Stimulated activated CD8-positive, alpha-beta memory T cell treated with anti-CD3 and anti-CD28 coated beads, Interleukin-7, amount 100 ng/mL, for 24 hours (primary cell): ENCODE measurements around the gene JPH3.

Source experiments
- DNase-seq: peaks from one replicate; pipeline ENCODE4 v3.0.0-alpha.2; 2020; ENCODE audit warnings: low read depth

Gene JPH3

DNA sequence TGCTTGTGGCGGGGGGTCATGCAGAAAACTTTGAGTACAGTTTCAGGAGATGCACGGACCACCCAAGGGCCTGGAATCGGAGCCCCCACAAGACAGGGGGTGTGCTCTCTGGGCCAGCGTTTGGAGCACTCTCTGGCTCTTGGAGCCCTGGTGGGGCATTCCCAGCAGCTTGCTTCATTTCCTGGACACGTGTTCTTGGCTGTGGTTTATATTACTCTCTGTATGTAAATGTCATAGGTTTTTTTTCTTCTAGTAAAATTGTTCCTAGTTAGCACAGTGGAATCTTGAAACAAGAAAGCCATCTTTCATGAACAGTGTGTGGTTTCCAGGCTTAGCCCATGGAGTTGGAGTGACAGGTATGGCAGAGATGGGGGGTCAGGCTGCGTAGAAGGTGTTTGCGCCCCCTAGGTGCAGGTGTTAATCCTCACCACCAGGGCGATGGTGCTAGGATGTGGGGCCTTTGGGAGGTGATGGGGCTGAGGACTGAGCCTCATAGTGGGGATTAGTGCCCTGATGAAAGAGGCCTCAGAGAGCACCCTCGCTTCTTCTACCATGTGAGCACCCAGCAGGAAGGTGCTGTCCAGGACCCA, 79.8 kb downstream of the JPH3 start:
- no peak for DNase-seq

DNA sequence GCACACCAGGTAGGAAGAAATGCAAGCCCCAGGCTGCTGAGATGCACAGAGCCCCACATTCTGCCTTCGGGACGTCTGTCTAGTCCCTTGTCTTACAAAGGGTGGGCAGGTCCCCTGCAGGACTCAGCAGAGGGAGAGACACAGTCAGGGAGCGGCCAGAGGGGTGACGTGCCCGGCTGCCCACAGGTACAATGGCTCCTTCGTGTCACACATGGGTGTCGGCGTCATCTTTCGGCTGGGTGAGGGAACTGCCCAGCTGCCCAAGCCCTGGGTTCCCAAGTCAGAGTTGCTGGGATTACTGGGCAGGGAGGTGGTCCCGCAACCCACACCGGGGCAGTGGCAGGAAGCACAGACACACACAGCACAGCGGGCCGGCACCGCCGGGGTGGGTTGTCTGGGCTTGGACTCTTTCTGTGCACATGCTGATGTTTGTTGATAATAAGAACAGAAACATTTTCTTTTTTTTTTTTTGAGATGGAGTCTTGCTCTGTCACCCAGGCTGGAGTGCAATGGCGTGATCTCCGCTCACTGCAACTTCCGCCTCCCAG, 80.6 kb downstream of the JPH3 start:
- no peak for DNase-seq

DNA sequence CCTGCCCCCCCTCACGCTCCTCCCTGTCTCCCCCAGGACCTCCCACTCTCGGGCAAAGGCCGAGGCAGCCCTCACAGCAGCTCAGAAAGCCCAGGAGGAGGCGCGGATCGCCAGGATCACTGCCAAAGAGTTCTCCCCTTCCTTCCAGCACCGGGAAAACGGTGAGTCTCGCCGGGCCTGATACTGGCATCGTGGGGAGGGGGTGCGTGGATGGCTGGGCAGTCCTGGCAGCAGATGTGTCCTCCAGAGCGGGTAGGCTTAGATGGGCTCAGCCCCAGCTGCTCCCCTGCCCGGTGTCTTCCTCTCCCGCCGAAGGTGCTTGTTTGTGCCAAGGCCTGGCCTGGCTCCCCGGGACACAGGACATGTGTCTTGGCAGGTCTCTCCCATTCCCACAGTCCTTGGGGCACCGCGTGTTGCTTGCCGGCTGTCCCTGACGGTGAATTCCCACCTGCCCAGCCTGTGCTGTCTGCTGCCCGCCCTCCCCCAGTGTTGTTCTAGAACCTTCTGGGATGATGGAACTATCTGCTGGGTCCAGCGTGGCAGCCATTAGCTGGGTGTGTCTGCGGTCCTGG, 81.9 kb downstream of the JPH3 start:
- DNase-seq = no peak

DNA sequence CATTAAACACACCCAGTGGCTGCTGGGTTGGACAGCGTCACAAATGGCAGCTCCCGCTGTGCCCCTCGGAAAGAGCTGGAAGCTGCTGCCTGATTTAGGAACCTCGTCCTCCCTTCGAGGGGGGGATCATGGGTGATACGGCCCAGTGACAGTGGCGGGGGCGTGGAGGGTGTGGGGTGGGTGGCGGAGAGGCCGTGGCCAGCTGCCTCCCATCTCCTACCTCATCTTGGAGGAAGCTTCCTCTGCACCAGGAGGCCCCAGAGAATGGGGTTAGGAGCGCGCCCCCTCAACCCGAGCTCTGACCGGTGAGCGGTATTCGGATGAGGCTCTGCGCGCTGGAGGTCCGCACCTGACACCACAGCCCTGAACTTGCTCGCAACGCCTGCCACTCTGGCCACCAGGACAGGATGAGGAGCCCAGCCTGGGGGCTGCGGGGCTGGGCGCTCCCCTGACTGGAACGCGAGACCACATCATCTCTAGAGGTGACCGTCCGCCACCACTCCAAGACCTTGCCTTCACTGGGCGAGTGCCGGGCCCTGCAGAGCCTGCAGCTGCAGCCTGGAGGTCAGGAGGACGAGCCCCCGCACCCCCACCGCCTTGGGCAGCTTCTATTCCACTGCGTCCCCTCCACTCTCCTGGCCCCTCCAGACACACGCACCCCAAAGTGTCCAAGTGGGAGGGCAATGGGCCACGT, 82.5 kb downstream of the JPH3 start:
- DNase-seq = no peak

DNA sequence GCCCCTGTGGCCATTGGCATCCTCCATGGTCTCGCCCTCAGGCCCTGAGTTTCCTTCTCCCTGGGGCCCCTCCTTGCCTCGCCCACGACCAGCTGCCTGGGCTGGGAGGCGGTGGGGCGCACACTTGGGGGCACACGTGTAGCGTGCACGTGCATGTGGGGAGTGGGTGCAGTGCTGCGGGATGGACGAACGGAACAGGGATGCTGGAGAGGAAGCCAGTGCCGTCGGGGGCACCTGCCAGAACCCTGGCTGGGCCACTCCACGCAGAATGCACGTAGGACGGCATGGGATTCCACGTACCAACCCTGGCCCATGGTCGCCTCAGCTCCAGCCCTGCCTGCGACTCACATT, 83.1 kb downstream of the JPH3 start:
- DNase-seq = no peak

DNA sequence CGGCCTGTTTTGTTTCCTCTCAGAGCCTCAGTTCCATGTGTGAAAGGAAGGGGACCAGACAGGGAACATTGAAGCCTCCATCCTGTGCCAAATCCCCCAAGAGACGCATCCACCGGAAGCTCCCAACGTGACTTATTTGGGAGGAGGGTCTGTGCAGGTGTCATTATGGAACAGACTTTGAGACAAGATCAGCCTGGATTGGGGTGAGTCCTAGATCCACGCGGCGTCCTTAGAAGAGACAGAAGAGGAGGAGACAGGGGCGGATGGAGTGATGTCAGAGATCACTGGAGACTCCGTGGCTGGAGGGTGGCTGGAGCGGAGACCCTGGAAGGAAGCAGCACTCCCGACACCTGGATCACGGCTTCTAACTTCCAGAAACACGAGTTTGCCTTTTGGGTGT, 83.5 kb downstream of the JPH3 start:
- no peak for DNase-seq

DNA sequence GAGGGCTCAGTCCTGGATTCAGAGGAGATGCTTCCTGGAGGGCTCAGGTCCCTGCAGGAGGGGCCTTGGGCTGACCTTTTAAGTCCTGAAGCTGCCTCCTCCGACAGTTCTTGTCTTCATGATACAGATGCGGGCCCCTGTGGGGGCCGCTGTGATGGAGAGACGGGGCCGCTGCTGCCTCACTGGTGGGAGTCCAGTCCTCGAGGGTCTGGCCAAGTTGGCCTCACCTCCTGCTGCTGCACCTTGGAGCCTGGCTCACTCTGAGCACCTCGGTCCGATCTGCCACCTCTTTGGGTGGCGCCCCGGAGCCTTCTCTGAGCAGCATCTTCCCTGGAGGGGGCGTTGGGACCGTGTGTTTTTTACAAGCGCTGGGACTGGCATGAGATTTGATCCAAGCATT, 84.4 kb downstream of the JPH3 start:
- DNase-seq = no peak

DNA sequence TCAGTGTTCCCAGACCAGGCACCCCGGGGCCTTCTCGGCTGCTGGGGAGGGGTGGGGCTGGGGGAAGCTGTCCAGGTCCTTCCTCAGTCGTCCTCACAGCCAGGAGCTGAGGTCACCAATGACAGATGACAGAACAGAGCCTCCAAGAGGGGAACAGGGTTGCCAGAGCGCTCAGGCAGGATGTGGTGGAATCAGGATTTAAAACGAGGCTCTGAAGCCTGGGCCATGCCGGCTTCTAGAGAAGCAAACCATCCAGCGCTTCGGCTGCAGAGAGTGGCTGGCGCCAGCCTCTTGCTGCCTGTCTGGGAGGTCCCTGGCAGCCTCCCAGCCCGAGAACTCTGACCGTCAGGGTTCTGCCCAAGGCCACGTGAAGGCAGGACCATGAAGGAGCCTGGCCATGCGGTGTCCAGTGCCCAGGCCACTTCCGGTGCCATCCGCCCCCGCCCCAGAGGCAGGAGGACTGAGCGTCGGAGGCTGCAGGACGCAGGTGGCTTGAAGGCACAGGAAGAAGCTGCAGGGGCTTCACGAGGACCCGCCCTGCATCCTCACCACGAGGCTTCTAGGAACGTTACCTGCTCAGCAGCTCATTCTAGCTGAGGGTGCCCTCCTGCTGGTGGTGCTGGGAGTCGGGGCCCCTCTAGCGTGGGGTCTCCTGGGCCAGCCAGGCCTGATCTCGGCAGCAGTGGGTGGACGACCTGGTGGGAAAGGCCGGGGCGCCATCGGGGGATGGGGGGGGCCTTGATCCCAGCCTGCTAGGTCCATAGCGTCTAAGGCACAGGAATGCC, 85.0 kb downstream of the JPH3 start:
- DNase-seq = no peak

DNA sequence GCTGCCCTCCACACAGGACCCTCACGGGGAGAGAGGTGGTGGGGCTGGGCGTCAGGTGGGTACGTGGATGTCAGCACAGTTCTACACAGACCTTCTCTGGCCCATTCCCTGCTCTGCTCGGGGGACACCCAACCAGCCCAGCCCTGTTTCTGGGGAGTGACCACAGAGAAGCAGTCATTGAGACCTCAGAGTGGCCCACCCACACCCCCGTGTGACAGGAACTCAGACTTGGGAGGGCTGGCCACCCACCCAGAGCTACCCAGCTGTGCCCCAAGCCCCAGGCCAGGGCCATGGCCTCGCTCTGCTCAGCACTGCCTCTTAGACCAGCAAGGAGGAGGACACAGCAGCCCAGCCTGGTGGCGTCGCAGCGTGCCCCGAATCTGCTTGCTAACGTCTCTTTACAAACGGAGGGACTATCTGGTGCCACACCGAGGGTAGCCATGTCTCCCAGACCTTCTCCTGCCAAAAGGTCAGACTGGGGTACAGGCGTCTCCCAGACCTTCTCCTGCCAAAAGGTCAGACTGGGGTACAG, 85.8 kb downstream of the JPH3 start:
- no peak for DNase-seq

DNA sequence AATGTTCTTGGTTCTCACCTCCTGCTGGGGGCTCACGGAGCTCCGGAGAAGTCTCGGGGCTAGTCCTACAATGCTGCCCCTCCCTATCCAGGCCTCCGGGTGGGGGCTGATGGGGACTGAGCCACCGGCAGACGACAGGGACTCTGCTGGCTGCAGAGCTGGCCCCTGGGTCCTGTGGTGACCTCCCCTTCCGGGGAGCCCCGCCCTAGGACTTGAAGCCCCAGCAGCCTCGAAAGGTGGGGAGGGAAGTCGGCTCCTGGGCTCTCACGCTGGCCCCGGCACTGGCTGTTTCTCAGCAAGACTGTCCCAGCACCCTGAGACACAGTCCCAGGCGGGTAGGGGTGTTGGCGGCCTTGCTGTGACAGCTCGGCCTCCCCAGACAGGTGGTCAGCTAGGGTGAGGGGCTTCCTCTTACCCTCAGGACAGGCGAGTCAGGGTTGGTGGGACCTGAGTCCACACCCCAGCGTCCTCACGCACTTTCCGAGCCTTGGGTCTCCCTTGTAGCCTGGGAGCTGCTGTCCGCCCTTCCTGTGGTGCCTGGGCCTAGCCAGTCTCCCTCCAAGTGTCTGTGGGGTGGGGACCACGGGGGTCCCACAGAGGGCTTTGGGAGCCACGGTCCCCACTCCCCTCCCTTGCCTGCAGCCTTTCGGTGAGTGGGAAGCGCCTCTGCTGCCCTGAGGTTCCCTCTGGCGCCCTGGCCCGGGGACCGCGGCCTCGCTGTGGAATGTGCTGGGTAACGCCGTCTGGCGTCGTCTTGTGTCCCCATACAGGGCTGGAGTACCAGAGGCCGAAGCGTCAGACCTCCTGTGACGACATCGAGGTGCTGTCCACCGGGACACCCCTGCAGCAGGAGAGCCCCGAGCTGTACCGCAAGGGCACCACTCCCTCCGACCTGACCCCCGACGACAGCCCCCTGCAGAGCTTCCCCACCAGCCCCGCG, 86.8 kb downstream of the JPH3 start:
- DNase-seq = no peak

DNA sequence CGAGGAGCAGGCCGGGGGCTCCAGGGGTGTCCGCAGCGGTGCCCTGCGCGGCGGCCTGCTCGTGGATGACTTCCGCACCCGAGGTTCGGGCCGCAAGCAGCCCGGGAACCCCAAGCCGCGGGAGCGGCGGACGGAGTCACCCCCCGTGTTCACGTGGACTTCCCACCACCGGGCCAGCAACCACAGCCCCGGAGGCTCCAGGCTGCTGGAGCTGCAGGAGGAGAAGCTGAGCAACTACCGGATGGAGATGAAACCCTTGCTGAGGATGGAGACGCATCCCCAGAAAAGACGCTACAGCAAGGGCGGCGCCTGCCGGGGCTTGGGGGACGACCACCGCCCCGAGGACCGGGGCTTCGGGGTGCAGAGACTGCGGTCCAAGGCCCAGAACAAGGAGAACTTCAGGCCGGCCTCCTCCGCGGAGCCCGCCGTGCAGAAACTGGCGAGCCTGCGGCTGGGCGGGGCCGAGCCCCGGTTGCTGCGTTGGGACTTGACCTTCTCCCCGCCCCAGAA, 87.7 kb downstream of the JPH3 start:
- DNase-seq = no peak

DNA sequence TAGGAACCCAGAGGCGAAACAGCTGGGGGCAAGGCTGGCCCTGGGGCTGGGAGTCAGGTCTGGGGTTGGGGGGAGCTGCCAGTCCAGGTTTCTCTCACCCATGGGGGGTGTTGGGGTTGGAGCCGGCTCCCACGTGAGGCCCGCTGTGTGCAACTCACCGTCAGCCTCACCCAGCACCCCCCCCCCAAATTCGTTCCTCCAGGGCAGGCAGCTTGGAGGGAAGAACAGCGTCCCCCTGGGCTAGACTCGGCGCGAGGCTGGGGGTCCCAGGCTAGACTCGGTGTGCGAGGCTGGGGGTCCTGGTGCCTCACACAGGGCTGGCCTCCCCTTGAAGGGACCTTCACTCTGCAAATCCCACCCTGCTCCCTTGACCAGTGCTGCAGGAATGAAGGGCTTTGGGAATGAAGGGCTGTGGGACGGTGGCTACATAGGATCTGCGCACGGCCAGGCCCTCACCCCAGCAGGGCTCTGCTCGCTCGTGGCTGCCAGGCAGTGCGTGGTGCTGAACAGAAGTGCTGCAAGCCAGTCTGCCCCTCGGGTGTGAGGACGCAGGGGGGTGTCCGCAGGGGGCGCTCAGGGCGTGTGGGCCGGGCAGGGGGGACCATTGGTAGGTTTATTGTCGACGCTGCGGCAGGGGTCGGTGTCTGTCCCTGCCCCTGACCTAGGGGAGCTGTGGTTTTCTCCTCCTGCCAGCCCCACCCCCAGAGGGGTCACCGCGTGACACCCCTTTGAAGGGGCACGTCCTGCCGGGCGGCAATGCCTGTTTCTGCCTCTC, 88.8 kb downstream of the JPH3 start:
- DNase-seq = no peak

DNA sequence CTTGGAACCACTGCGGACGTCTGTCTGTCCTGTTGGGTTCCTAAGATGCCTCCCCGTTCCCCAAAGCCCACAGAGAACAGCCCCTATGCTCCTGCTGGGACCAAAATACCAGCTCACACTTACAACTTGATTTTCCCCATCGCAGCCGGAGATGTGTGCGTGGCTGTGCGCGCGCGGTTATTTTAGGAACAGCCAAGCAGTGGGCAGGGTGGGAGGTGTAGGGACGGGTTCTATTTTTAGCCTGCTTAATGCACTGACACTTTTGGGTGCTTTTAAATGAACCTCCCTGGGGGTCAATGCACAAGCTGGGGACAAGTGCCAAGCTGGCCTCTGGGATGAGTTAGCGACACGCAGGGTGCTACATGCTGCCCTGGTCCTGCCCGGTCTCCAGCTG, 89.4 kb downstream of the JPH3 start:
- no peak for DNase-seq

DNA sequence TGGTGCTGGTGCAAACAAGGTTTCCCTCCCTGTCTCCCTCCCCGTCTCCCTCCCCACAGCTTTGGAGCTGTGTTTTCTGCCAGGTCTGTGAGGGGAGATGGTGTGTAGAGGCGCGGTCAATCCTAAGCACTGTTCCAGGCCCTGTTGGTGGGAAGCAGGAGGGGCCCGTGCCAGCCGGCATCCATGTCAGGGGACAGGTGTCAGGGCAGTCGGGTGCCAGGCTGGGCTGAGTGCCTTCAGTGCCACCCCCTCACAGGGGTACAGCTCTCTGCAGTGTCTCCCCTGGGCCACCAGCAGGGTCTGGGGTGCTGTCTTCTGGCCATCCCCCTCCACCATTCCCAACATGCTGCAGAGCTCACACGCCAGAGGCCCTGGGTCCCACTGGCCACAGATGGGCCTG, 89.9 kb downstream of the JPH3 start:
- no peak for DNase-seq

DNA sequence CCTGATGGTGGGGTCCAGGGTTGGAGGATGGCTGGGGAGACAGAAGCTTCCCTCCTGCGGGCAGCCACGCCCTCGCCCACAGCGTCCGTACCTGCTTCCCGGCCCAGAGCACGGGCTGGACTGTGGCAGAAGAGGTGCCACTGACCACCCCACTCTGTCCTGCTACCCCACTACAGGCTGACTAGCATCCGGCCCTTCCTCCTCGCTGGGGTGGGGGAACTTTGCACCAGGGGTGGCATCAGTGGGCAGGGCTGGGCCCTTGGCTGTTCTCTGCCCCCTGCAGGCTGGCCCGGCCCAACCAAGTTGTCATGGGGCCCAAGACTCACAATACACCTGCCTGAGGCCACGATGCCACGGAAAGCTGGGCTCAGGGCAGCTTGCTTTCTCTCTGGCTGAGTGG, 90.4 kb downstream of the JPH3 start:
- no peak for DNase-seq

DNA sequence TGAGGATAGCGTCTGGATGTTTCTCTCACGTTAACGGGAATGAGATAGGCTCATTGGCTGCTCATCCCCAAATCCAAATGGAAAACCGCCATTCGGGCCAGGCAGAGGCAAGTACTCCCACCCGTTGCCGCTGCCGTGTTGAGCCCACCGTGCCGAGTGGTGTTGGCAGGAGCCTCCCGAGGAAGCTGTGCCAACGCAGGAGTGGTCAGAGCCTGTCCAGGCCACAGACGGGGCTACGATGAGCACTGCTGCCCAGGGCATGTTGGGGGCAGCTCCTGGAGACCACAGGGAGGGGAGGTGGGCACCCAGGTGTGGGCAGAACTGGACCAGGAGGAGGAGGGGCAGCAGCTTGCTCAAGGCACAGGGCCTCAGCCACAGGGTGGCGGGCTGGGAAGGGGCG, 91.5 kb downstream of the JPH3 start:
- no peak for DNase-seq

DNA sequence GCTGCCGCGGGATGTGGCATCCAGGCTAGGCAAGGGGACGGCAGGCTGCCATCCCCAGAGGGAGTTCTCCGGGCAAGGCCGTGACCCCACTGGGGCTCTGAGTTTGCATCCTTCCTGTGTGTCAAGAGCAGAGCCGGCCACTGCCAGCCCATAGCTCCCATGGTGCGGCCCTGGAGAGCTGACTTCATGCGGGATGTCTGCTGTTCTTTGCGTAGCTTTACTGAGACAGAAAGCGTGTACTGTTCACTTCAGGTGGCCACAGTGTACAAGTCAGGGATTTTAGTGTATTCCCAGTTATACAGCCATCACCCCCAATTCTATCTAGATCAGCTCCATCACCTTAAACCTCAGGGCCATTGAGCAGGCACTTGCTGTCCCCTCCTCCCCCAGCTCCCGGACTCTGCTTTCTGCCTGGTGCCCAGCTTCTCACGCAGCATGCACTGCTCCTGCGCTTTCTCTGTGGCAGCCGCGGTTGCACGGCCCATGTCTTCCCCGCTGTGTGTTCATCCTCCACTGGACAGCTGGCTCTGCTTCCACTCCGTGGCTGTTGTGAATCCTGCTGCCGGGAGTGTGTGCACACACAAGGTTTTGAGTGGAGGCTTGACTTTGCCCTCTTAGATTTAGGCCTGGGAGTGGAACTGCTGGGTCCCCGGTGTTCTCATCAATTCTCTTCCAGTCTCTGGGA, 92.3 kb downstream of the JPH3 start:
- no peak for DNase-seq

DNA sequence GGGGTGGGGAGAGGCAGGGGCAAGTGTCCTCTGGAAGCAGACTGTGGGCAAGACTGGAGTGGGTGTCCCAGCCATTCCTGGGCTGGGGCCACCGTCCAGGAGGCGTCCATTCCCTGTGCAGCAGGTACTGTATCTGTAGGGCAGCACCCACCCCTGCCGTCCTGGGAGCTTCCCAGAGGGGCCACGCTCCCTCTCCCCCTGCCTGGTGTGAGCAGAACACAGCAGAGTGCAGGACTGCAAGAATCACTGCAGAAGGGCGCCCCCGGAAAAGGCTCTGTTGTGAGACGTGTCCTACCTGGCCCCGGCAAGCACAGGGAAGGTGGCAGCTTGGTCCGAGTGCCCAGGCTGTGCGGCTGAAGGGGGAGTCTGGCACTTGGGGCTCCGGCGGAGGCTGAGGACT, 93.2 kb downstream of the JPH3 start:
- DNase-seq = no peak

DNA sequence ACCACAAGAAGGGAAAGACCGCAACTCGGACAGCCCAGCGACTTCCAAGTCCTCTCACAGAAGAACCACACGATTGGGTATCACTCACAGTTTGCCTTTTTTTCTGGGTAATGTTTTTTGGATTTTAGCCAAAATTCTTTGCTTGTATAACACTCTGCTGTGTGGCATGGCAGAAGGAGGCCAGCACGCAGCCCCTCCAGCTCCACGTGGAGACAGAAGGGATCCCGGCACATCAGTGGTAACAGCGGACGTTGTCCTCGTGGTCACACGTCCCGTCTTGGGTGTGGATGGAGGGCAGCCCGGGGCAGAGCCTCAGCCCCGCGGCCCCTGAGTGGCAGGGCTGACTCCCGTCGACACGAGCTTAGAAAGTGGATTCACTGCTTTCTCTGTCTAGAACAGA, 94.4 kb downstream of the JPH3 start:
- DNase-seq = no peak

DNA sequence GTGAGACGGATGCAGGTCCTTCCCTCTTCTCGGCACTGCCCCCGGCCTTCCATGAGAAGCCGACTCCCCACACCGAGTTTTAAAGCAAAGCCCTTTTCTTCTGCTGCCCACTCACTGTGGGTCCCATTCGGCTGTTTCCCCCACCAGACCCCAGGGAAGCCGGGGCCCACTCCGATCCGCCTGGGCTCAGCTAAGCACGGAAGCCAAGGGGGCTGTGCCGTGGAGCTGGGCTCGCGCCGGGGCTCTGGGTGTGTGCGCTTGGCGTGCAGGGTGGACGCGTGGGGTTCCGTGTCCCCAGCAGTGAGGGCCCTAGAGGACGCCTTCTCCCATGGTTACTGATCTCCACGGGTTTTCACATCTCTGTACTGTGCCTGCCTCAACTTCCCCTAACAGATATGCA, 94.9 kb downstream of the JPH3 start:
- no peak for DNase-seq
